Transverse colon (tissue), 4 donors: ENCODE results near the gene DNAL1. TPM values are rescaled to one million over a fixed set of nuclear protein-coding genes. Genes with fewer than 3 reads are reported as not detected.

Experiments
- DNase-seq: peaks from one replicate; pipeline ENCODE4 v3.0.0-alpha.2; 2019
- H3K27ac ChIP-seq, 4 donors: fragments of 200-600 bp; sonication (generic); 2 replicates each; pipeline ENCODE4 v1.5.1; 2016 to 2018; ENCODE audit warnings: inconsistent platforms in 4 of 4
- H3K27me3 ChIP-seq: fragments of 200-600 bp; sonication (generic); 2 replicates; pipeline ENCODE4 v1.5.1; 2017; ENCODE audit warnings: inconsistent platforms
- H3K36me3 ChIP-seq, 4 donors: fragments of 200-600 bp; sonication (generic); 2 replicates each; pipeline ENCODE4 v1.5.1; 2017 to 2019; ENCODE audit warnings: inconsistent platforms in 4 of 4
- H3K4me1 ChIP-seq, 4 donors: fragments of 200-600 bp; sonication (generic); 2 replicates each; pipeline ENCODE4 v1.5.1; 2017 to 2020; ENCODE audit warnings: inconsistent platforms in 4 of 4
- H3K4me3 ChIP-seq, 4 donors: fragments of 200-600 bp; sonication (generic); 1 replicate in 1 of 4; 2 replicates in 3 of 4; pipeline versions ENCODE4 v1.5.1 to v1.6.1; 2017 to 2019; ENCODE audit warnings: inconsistent platforms in 4 of 4
- H3K9me3 ChIP-seq, 2 donors: fragments of 200-600 bp; sonication (generic); 2 replicates each; pipeline ENCODE4 v1.5.1; 2017 to 2019; ENCODE audit warnings: inconsistent platforms in 2 of 2
- EP300 ChIP-seq: sonication (generic); formaldehyde crosslinking; IDR thresholded peaks from one replicate; pipeline ENCODE4 v1.6.1; 2017; ENCODE audit warnings: antibody characterized with exemption, low read depth
- POLR2A ChIP-seq: fragments of 450-650 bp; IDR thresholded peaks from one replicate; pipeline ENCODE4 v1.6.1; 2016; ENCODE audit warnings: antibody characterized with exemption, mild to moderate bottlenecking, moderate library complexity
- POLR2AphosphoS5 ChIP-seq, 3 donors: sonication (generic); formaldehyde crosslinking; IDR thresholded peaks; one replicate each; pipeline ENCODE4 v1.6.1; 2016; ENCODE audit warnings: antibody characterized with exemption in 3 of 3
- WGBS, 2 donors: methylation state at CpG; one replicate each; pipeline ENCODE4 v1.1.5; 2018; ENCODE audit warnings: low coverage in 1 of 2; 5-methylcytosine and 5-hydroxymethylcytosine counted together
- in situ Hi-C, 4 donors: fragments of 200-750 bp; cut with MboI; loops; one replicate each; pipeline versions ENCODE4 v1.15.0 to v1.15.1; 2017; ENCODE audit warnings: low sequenced_read_pairs in 3 of 4, low pct_ligation_motif_present in 1 of 4, low pct_unique_long_range_greater_than_20kb in 1 of 4
- intact Hi-C: fragments of 100-400 bp; cut with DNase I; formaldehyde crosslinking; loops from one replicate; pipeline ENCODE4 v1.15.1; 2023; ENCODE audit warnings: low total_unique reads
- total RNA-seq, 4 donors: library from RNA; depleted of rRNA; stranded (reverse); fragments of >200 nt; gene quantifications; one replicate each; pipeline ENCODE4 v1.1.0, GENCODE V29; 2016
- TF ChIP-seq, protein P1 (sequence below), 5 experiments: fragments of 200-600 bp in 3 of 5; fragments of 450-650 bp in 2 of 5; sonication (generic) in 3 of 5; IDR thresholded peaks; 1 replicate in 2 of 5; 2 replicates in 3 of 5; pipeline ENCODE4 v1.5.1; 2016 to 2017; ENCODE audit warnings: antibody characterized with exemption in 5 of 5, inconsistent platforms in 3 of 5, mild to moderate bottlenecking in 2 of 5, moderate library complexity in 1 of 5

The DNAL1 gene
- total RNA-seq, 4 donors from 2014 or later, result 0.80 to 6.3 (median 2.9) TPM

DNA sequence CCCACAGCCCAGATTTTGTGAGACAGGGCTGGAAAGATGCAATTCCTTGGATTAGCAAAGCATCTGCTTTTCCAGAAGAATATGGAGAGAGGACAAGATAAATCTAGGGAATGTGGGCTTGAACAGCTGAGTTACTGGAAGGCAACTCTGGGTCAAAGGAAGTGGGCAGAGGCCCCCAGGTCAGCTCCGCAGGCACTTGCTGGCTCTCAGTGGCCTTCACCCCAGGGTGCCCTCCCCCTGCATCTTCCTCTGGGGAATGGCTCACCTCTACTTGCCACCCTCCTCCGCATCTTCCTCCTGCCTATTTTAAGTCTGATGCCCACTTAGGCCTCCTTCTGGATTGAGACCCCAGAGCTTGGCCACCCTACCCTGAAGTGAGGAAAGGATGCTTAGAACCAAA lies 79.9 kb downstream of the DNAL1 start:
- H3K4me1 ChIP-seq, result peaks cover 24 to 63% (median 34%) of the 10 kb centered on the region in 4 donors
- 90% methylated on average over 2 of the region's 2 CpGs; no CpG with 5 or more reads in 1 of the 2 donors for WGBS, 2 donors
- no peak for DNase-seq
- intact Hi-C loops (loop anchor here (2.0 to 10.0 kb wide), 3 partner anchors 30 to 130 kb away; partner anchors contain the start of gene PTGR2), in situ Hi-C loops (loop anchor here in 2 of 4 donors (5.0 kb wide), 1 partner anchor 103 kb away; no protein-coding TSS in a partner anchor)
- H3K9me3 ChIP-seq, result no peaks in the 10 kb centered on the region
- no peak overlapping the region for H3K4me3 ChIP-seq
- H3K36me3 ChIP-seq, result peaks cover 0 to 63% (median 26%) of the 10 kb centered on the region in 4 donors
- peak overlapping the region; percentile 77 to 89 (median 80) for H3K27ac ChIP-seq
- TF ChIP-seq POLR2A (no peak), EP300 (no peak), POLR2AphosphoS5 (IDR thresholded peaks at IDR 0.05) (no peak)
- TF ChIP-seq, protein P1, sequence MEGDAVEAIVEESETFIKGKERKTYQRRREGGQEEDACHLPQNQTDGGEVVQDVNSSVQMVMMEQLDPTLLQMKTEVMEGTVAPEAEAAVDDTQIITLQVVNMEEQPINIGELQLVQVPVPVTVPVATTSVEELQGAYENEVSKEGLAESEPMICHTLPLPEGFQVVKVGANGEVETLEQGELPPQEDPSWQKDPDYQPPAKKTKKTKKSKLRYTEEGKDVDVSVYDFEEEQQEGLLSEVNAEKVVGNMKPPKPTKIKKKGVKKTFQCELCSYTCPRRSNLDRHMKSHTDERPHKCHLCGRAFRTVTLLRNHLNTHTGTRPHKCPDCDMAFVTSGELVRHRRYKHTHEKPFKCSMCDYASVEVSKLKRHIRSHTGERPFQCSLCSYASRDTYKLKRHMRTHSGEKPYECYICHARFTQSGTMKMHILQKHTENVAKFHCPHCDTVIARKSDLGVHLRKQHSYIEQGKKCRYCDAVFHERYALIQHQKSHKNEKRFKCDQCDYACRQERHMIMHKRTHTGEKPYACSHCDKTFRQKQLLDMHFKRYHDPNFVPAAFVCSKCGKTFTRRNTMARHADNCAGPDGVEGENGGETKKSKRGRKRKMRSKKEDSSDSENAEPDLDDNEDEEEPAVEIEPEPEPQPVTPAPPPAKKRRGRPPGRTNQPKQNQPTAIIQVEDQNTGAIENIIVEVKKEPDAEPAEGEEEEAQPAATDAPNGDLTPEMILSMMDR (IDR thresholded peaks at IDR 0.05), result no peak
- H3K27me3 ChIP-seq, result no peaks in the 10 kb centered on the region

DNA sequence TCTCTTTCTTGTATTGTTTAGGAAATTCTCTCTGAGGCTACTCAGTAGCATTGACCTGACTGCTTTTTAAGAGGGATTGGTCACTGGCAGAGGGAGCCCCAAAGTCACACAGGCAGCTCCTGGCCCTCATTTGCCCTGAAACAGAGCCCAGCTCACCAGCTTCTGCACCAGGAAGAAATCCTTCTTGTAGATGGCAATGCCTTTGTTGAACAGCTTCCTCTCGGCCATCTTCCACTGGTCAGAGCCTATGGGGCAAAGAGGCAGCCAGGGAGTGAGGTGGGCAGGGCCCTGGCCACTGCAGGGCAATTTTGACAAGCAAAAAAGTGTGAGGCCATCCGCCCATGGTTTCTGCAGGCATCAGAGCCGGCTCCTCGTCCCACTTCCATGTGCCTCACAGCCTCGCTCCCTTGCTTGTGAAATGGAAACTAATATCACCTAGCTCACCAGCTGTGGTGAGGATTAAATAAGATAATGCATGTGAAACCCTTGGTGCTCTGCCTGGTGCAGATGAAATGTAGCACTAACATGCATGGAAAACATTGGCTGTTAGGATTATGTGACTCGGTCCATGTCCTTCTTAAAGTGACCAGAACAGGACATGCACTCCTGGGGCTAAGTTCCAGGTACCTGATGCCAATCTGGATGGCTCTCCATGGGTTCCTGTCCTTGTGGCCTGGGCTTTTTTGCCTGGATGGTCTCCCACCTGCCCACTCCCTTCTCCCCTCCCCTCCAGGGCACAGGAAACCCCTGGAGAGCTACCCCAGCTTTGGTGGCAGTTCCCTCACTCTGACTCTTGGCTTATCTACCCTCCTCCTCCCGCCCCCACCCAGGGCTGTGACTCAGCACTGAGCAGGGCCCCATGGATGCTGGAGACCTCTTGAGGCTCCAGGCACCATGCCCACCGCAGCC lies 80.6 kb downstream of the DNAL1 start:
- DNase-seq, result no peak
- WGBS, 2 donors, result 91 to 100% methylated on average over 1 to 8 of the region's 8 CpGs
- H3K4me3 ChIP-seq, result no peak overlapping the region
- H3K27ac ChIP-seq, result peak overlapping the region; percentile 77 to 89 (median 80)
- TF ChIP-seq, protein P1 (IDR thresholded peaks at IDR 0.05), result no peak
- TF ChIP-seq POLR2AphosphoS5 (IDR thresholded peaks at IDR 0.05), result no peak
- TF ChIP-seq EP300, result no peak
- TF ChIP-seq POLR2A, result no peak
- H3K27me3 ChIP-seq, result no peaks in the 10 kb centered on the region
- H3K9me3 ChIP-seq, result no peaks in the 10 kb centered on the region
- in situ Hi-C loops, result loop anchor here in 2 of 4 donors (5.0 kb wide), 1 partner anchor 102 kb away; no protein-coding TSS in a partner anchor
- intact Hi-C loops, result loop anchor here (2.0 to 10.0 kb wide), 3 partner anchors 29 to 129 kb away; partner anchors contain the start of gene PTGR2
- H3K36me3 ChIP-seq, result peaks cover 0 to 62% (median 22%) of the 10 kb centered on the region in 4 donors
- H3K4me1 ChIP-seq, result peaks cover 24 to 70% (median 39%) of the 10 kb centered on the region in 4 donors

DNA sequence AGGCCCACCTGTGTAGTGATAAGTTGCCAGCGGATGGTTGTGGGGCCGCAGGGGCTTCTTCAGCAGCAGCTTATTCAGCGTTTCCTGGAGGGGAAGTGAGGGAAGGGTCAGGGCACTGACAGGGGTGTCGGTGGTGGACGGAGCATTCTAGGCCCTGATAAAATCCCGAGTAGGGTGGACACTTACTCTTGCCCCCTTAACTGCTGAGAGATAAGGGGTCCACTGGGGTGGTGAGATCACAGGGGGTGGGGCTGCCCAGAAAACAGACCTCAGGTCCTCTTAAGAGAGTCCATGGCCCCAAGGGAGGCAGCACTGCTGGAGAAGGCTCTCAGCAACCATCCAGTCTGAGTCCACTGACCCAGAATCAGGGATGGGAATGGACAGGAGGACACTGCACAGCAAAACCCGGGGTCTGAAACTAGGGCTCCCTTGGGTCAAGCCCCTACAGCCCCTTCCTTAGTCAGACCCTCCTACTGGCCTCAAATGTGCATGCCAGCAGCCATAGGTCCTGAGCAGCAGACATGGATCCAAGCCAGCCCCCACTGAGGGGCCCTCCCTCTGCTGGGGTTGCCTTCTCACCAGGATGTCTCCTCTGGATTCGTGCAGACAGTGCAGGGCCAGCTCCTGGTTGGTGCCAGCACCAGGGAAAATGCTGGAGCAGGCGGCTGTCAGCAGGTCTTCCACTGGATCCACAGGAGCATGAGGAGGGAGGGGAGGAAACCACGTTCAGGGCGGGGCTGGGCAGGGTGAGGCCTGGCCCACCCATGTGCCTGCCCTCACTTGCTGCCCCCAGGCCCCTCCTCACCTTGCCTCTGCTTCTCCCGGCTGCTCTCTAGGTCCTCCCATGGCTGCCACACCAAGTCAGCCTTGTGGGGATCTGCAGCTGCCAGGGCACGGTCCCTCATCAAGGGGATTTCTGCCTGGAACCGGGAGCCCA lies 81.5 kb downstream of the DNAL1 start:
- peak overlapping the region; percentile 77 to 89 (median 80) for H3K27ac ChIP-seq
- H3K4me1 ChIP-seq, result peaks cover 33 to 79% (median 48%) of the 10 kb centered on the region in 4 donors
- no peaks in the 10 kb centered on the region for H3K9me3 ChIP-seq
- DNase-seq, result no peak
- WGBS, 2 donors, result 80% methylated on average over 12 of the region's 14 CpGs; no CpG with 5 or more reads in 1 of the 2 donors
- H3K36me3 ChIP-seq, result peaks cover 0 to 57% (median 20%) of the 10 kb centered on the region in 4 donors
- intact Hi-C loops (loop anchor here (10.0 kb wide), 2 partner anchors 99 to 129 kb away; partner anchors contain the start of gene PTGR2), in situ Hi-C loops (loop anchor here in 2 of 4 donors (5.0 kb wide), 1 partner anchor 101 kb away; no protein-coding TSS in a partner anchor)
- H3K4me3 ChIP-seq, result no peak overlapping the region
- TF ChIP-seq POLR2AphosphoS5 (IDR thresholded peaks at IDR 0.05) (no peak), POLR2A (no peak), EP300 (no peak)
- TF ChIP-seq, protein P1 (IDR thresholded peaks at IDR 0.05), result no peak
- H3K27me3 ChIP-seq, result no peaks in the 10 kb centered on the region
